Smooth muscle cell of bladder (primary cell): ENCODE measurements around the gene HES1. TPM values are rescaled to one million over a fixed set of nuclear protein-coding genes. Genes with fewer than 3 reads are reported as not detected.

Source experiments
- total RNA-seq: library from RNA; depleted of rRNA; stranded (reverse); fragments of >200 nt; gene quantifications from 2 replicates; pipeline ENCODE4 v1.2.3, GENCODE V29; 2014

The HES1 gene, protein sequence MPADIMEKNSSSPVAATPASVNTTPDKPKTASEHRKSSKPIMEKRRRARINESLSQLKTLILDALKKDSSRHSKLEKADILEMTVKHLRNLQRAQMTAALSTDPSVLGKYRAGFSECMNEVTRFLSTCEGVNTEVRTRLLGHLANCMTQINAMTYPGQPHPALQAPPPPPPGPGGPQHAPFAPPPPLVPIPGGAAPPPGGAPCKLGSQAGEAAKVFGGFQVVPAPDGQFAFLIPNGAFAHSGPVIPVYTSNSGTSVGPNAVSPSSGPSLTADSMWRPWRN
- total RNA-seq, result 3.3 and 5.5 TPM in 2 replicates

GRCh38 chr3:194135806-194136518 is at the start of gene HES1:
TSS of gene HES1 (plus strand) at chr3:194136148. CDS start at chr3:194136381, 233 bp downstream.

Other genes with a start within 250 kb of the HES1 start
- gene CPN2, start 215.2 kb downstream of the HES1 start, total RNA-seq, result not detected in 2 replicates
- 0.14 and 0.55 TPM in 2 replicates for gene LRRC15, start 233.6 kb downstream of the HES1 start, total RNA-seq